OCI-LY7 (cell line): ENCODE data around the gene C1orf116. TPM values are rescaled to one million over a fixed set of nuclear protein-coding genes. Genes with fewer than 3 reads are reported as not detected.

Experiments used
- BruUV-seq: library from RNA; stranded (reverse); fragments of 400-500 nt; replicated peaks from 2 replicates; lab custom pipeline; 2021; lab: Mats Ljungman, UMichigan
- CTCF ChIA-PET: fragments of 300-600 bp; sonication (Branson Sonifier 250); formaldehyde crosslinking; loops from one replicate; lab custom pipeline; 2022; ENCODE audit warnings: antibody characterized with exemption; ENCODE audit not compliant: unreplicated experiment; lab: Charles Lee
- POLR2A ChIA-PET: fragments of 300-600 bp; sonication (Branson Sonifier 250); formaldehyde crosslinking; loops from one replicate; lab custom pipeline; 2022; ENCODE audit warnings: antibody characterized with exemption; lab: Charles Lee
- DNase-seq: peaks from one replicate; pipeline ENCODE4 v3.0.0-alpha.2; 2015; ENCODE audit warnings: low spot score
- H2AFZ ChIP-seq: fragments of 200-600 bp; sonication (generic), shearing (Covaris generic); 2 replicates; pipeline ENCODE4 v1.6.1; 2014; ENCODE audit warnings: mild to moderate bottlenecking, antibody characterized with exemption, low read length, moderate library complexity
- H3K27ac ChIP-seq: fragments of 200-600 bp; sonication (generic); 2 replicates; pipeline ENCODE4 v1.5.1; 2014; ENCODE audit warnings: mixed run types, low read depth, mild to moderate bottlenecking, moderate library complexity, low read length, inconsistent platforms; ENCODE audit not compliant: poor library complexity, severe bottlenecking
- H3K36me3 ChIP-seq: fragments of 200-600 bp; sonication (generic); 2 replicates; pipeline ENCODE4 v1.6.1; 2014; ENCODE audit warnings: mild to moderate bottlenecking, antibody characterized with exemption, low read length, moderate library complexity, mixed read lengths; ENCODE audit not compliant: insufficient read depth
- H3K4me1 ChIP-seq: fragments of 200-600 bp; sonication (generic); 2 replicates; pipeline ENCODE4 v1.5.1; 2014; ENCODE audit warnings: mild to moderate bottlenecking, low read length; ENCODE audit not compliant: insufficient read depth, poor library complexity, severe bottlenecking
- H3K4me2 ChIP-seq: fragments of 200-600 bp; sonication (generic); 2 replicates; pipeline ENCODE4 v1.6.1; 2014; ENCODE audit warnings: mild to moderate bottlenecking, low read length
- H3K4me3 ChIP-seq: fragments of 200-600 bp; sonication (generic); 2 replicates; pipeline ENCODE4 v1.5.1; 2014; ENCODE audit warnings: mild to moderate bottlenecking, low read depth, low read length; ENCODE audit not compliant: poor library complexity, severe bottlenecking
- H3K79me2 ChIP-seq: fragments of 200-600 bp; sonication (generic); 2 replicates; pipeline ENCODE4 v1.6.1; 2016; ENCODE audit warnings: low read depth, mild to moderate bottlenecking, low read length, moderate library complexity, mixed read lengths; ENCODE audit not compliant: insufficient read depth
- H3K9me2 ChIP-seq: fragments of 200-600 bp; sonication (generic); 2 replicates; pipeline ENCODE4 v1.6.1; 2016; ENCODE audit warnings: mild to moderate bottlenecking, low read length, mixed read lengths; ENCODE audit not compliant: insufficient read depth
- H3K9me3 ChIP-seq: fragments of 200-600 bp; sonication (generic); 2 replicates; pipeline ENCODE4 v1.6.1; 2014; ENCODE audit warnings: mild to moderate bottlenecking, mixed run types, low read length, mixed read lengths
- H4K20me1 ChIP-seq: fragments of 200-600 bp; sonication (generic); 2 replicates; pipeline ENCODE4 v1.6.1; 2014; ENCODE audit warnings: mild to moderate bottlenecking, antibody characterized with exemption, low read length, moderate library complexity, mixed read lengths; ENCODE audit not compliant: insufficient read depth
- CTCF ChIP-seq: fragments of 200-600 bp; sonication (generic); conservative IDR thresholded peaks from 2 replicates; pipeline ENCODE4 v1.5.1; 2014; ENCODE audit warnings: mild to moderate bottlenecking, antibody characterized with exemption, low read length, moderate library complexity, mixed read lengths
- EZH2phosphoT487 ChIP-seq: fragments of 200-600 bp; sonication (generic); IDR thresholded peaks from 2 replicates; pipeline ENCODE4 v1.6.1; 2018; ENCODE audit warnings: low read depth, borderline replicate concordance, mild to moderate bottlenecking, mixed run types, antibody characterized with exemption, low read length, moderate library complexity, mixed read lengths
- intact Hi-C: fragments of 100-400 bp; cut with micrococcal nuclease; formaldehyde crosslinking; loops from one replicate; pipeline ENCODE4 v1.10.0; 2022; ENCODE audit not compliant: unreplicated experiment
- total RNA-seq, 2 experiments: library from RNA; depleted of rRNA in 1 of 2; stranded (reverse); fragments of >200 nt in 1 of 2; shearing (Covaris generic) in 1 of 2; gene quantifications; 2 replicates each; pipeline ENCODE4 v1.2.3, GENCODE V29; 2014 to 2022

Gene C1orf116
- total RNA-seq, 2 experiments from 2014 or later = not detected

GRCh38 chr1:207040181-207040533, 7.6 kb upstream of the C1orf116 start:
- Histone ChIP-seq H3K27ac (no peak overlapping the region), H3K4me2 (no peak overlapping the region), H3K79me2 (peaks cover 11% of the 10 kb centered on the region; the same call in 1 of the 2 replicates), H3K36me3 (peaks cover 26% of the 10 kb centered on the region), H3K4me3 (no peak overlapping the region), H3K9me3 (no peaks in the 10 kb centered on the region), H3K9me2 (no peaks in the 10 kb centered on the region), H3K4me1 (no peaks in the 10 kb centered on the region), H4K20me1 (0 out of 2 replicates have a peak, but pooled peaks cover 4% of the 10 kb centered on the region), H2AFZ (no peak overlapping the region)
- intact Hi-C loops = loop anchor here (5.0 kb wide), 1 partner anchor 37 kb away; no protein-coding TSS in a partner anchor
- TF ChIP-seq EZH2phosphoT487 = no peak
- no peak for TF ChIP-seq CTCF
- ChIA-PET POLR2A (interaction anchor here (0.6 to 0.7 kb wide), 2 partner anchors 270 to 366 kb away, joined by 3 to 5 read pairs; no protein-coding TSS in a partner anchor), CTCF (no interaction called here)
- DNase-seq = no peak
- BruUV-seq = no TSS peak

- Histone ChIP-seq H3K4me2 (no peak overlapping the region), H3K9me2 (no peaks in the 10 kb centered on the region), H3K4me3 (no peak overlapping the region), H3K27ac (no peak overlapping the region), H3K79me2 (peaks cover 6% of the 10 kb centered on the region; the same call in 1 of the 2 replicates), H3K36me3 (peaks cover 21% of the 10 kb centered on the region), H2AFZ (no peak overlapping the region), H4K20me1 (0 out of 2 replicates have a peak, but pooled peaks cover 4% of the 10 kb centered on the region), H3K9me3 (no peaks in the 10 kb centered on the region), H3K4me1 (no peaks in the 10 kb centered on the region)
- CTCF ChIA-PET = no interaction called here
- TF ChIP-seq CTCF = no peak
- TF ChIP-seq EZH2phosphoT487 = no peak
- intact Hi-C loops = loop anchor here (5.0 kb wide), 1 partner anchor 38 kb away; no protein-coding TSS in a partner anchor
- no peak for DNase-seq
- POLR2A ChIA-PET = interaction anchor here (0.6 kb wide), 1 partner anchor 271 kb away, joined by 3 read pairs; no protein-coding TSS in a partner anchor
- no TSS peak for BruUV-seq
These were observed 7.0 kb upstream of the C1orf116 start for GRCh38 chr1:207039380-207040180.

GRCh38 chr1:207036865-207037264, 4.3 kb upstream of the C1orf116 start:
- Histone ChIP-seq H3K4me1 (no peaks in the 10 kb centered on the region), H3K4me2 (no peak overlapping the region), H3K4me3 (no peak overlapping the region), H3K9me2 (no peaks in the 10 kb centered on the region), H3K36me3 (no peaks in the 10 kb centered on the region), H2AFZ (no peak overlapping the region), H3K9me3 (no peaks in the 10 kb centered on the region), H3K27ac (no peak overlapping the region), H4K20me1 (no peaks in the 10 kb centered on the region), H3K79me2 (no peaks in the 10 kb centered on the region)
- TF ChIP-seq CTCF = no peak
- no peak for TF ChIP-seq EZH2phosphoT487
- DNase-seq = no peak
- CTCF ChIA-PET = no interaction called here
- BruUV-seq = no TSS peak
- POLR2A ChIA-PET = interaction anchor here (0.7 to 0.8 kb wide), 3 partner anchors 10 to 208 kb away, joined by 3 to 4 read pairs (median 3); no protein-coding TSS in a partner anchor
- intact Hi-C loops = no loop called here
